K562 (cell line): Measurements from ENCODE around the gene TTC9B.

Experiments
- CEBPZ ChIP-seq: fragments of 150-350 bp; IDR thresholded peaks from 2 replicates; pipeline ENCODE4 v1.6.1; 2014; ENCODE audit warnings: low read depth, mild to moderate bottlenecking, low read length, borderline replicate concordance
- ELF4 ChIP-seq: fragments of 450-650 bp; formaldehyde crosslinking; IDR thresholded peaks from 2 replicates; pipeline ENCODE4 v1.4.0; 2022; ENCODE audit warnings: missing genetic modification characterization
- MTA3 ChIP-seq: fragments of 450-650 bp; formaldehyde crosslinking; IDR thresholded peaks from 2 replicates; pipeline ENCODE4 v1.6.1; 2017; ENCODE audit warnings: mild to moderate bottlenecking, borderline replicate concordance
- MYBL2 ChIP-seq, 2 experiments: fragments of 450-650 bp in 1 of 2; sonication (generic) in 1 of 2; formaldehyde crosslinking in 1 of 2; IDR thresholded peaks; 2 replicates each; pipeline versions ENCODE4 v1.6.1 to v1.8.1; 2017 to 2022; ENCODE audit warnings: borderline replicate concordance in 1 of 2, inconsistent platforms in 1 of 2, low read depth in 1 of 2, mild to moderate bottlenecking in 1 of 2, missing genetic modification reagents in 1 of 2, moderate library complexity in 1 of 2
- NFE2 ChIP-seq: IDR thresholded peaks from 2 replicates; pipeline ENCODE4 v1.6.1; 2014; ENCODE audit warnings: antibody characterized with exemption, low read depth
- PBX2 ChIP-seq, 2 experiments: IDR thresholded peaks in 1 of 2; conservative IDR thresholded peaks in 1 of 2; 2 replicates each; pipeline ENCODE4 v1.6.1; 2016; ENCODE audit warnings: low read depth in 2 of 2, mild to moderate bottlenecking in 1 of 2, missing compliant biosample characterization in 1 of 2, missing genetic modification characterization in 1 of 2, moderate library complexity in 1 of 2
- SREBF2 ChIP-seq: sonication (generic); formaldehyde crosslinking; IDR thresholded peaks from 2 replicates; pipeline ENCODE4 v1.4.0; 2020; ENCODE audit warnings: mild to moderate bottlenecking, missing genetic modification reagents
- YBX1 ChIP-seq: fragments of 450-650 bp; IDR thresholded peaks from 2 replicates; pipeline ENCODE4 v1.7.1; 2016; ENCODE audit warnings: mild to moderate bottlenecking
- ZKSCAN1 ChIP-seq: fragments of 150-350 bp; IDR thresholded peaks from 2 replicates; pipeline ENCODE4 v1.6.1; 2016; ENCODE audit warnings: low read depth, low read length
- ZNF232 ChIP-seq: sonication (generic); formaldehyde crosslinking; IDR thresholded peaks from 2 replicates; pipeline ENCODE4 v1.8.0; 2022; ENCODE audit warnings: mild to moderate bottlenecking, missing genetic modification reagents
- ZNF316 ChIP-seq: fragments of 450-650 bp; IDR thresholded peaks from 2 replicates; pipeline ENCODE4 v1.6.1; 2016
- TF ChIP-seq, protein P1 (sequence below), 3 experiments: IDR thresholded peaks in 2 of 3; conservative IDR thresholded peaks in 1 of 3; 2 replicates each; pipeline ENCODE4 v1.5.1; 2011 to 2012; ENCODE audit warnings: low read length in 3 of 3, mild to moderate bottlenecking in 3 of 3, control low read depth in 2 of 3, improper control_type of control experiment in 1 of 3, inconsistent platforms in 1 of 3, low read depth in 1 of 3, mixed read lengths in 1 of 3, moderate library complexity in 1 of 3; ENCODE audit not compliant: insufficient read depth in 2 of 3
- TF ChIP-seq, protein P2 (sequence below): sonication (generic); formaldehyde crosslinking; IDR thresholded peaks from 2 replicates; pipeline ENCODE4 v1.4.0; 2020; ENCODE audit warnings: mild to moderate bottlenecking, missing genetic modification reagents

DNA sequence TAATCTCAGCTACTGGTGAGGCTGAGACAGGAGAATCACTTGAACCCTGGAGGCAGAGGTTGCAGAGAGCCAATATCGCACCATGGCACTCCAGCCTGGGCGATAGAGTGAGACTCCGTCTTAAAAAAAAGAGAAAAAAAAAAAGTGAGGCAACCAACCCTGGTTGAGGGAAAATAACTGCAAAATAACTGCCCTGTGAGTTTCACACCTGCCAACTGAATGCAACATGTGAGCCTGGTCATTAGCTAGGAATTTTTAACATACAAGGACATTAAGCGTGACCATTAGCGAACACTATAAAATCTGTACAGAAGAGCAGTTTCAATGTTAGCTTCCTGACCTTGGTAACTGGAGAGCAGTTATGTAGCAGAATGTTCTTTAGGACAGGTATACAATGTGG, 10.7 kb upstream of the TTC9B start:
- TF ChIP-seq CEBPZ (no peak), SREBF2 (no peak), ELF4 (CRISPR knock-in tag) (no peak), MTA3 (no peak), MYBL2 (IDR thresholded peaks at IDR 0.05; ENCODE audit: low read depth) (no peak), MYBL2 (CRISPR knock-in tag; IDR thresholded peaks at IDR 0.05; ENCODE audit: borderline replicate concordance) (no peak), NFE2 (no peak), ZNF232 (CRISPR knock-in tag) (no peak), YBX1 (no peak), ZKSCAN1 (no peak), PBX2 (CRISPR knock-in tag; IDR thresholded peaks at IDR 0.05; ENCODE audit: low read depth) (no peak), PBX2 (tag; conservative IDR thresholded peaks at IDR 0.05; ENCODE audit: low read depth) (no peak), ZNF316 (no peak)
- TF ChIP-seq, protein P1, sequence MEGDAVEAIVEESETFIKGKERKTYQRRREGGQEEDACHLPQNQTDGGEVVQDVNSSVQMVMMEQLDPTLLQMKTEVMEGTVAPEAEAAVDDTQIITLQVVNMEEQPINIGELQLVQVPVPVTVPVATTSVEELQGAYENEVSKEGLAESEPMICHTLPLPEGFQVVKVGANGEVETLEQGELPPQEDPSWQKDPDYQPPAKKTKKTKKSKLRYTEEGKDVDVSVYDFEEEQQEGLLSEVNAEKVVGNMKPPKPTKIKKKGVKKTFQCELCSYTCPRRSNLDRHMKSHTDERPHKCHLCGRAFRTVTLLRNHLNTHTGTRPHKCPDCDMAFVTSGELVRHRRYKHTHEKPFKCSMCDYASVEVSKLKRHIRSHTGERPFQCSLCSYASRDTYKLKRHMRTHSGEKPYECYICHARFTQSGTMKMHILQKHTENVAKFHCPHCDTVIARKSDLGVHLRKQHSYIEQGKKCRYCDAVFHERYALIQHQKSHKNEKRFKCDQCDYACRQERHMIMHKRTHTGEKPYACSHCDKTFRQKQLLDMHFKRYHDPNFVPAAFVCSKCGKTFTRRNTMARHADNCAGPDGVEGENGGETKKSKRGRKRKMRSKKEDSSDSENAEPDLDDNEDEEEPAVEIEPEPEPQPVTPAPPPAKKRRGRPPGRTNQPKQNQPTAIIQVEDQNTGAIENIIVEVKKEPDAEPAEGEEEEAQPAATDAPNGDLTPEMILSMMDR (IDR thresholded peaks at IDR 0.05 in 2 of 3, conservative IDR thresholded peaks at IDR 0.05 in 1 of 3; ENCODE audit: insufficient read depth in 2 of 3, low read depth in 1 of 3, low read length in 3 of 3), result no peak
- TF ChIP-seq, protein P2, sequence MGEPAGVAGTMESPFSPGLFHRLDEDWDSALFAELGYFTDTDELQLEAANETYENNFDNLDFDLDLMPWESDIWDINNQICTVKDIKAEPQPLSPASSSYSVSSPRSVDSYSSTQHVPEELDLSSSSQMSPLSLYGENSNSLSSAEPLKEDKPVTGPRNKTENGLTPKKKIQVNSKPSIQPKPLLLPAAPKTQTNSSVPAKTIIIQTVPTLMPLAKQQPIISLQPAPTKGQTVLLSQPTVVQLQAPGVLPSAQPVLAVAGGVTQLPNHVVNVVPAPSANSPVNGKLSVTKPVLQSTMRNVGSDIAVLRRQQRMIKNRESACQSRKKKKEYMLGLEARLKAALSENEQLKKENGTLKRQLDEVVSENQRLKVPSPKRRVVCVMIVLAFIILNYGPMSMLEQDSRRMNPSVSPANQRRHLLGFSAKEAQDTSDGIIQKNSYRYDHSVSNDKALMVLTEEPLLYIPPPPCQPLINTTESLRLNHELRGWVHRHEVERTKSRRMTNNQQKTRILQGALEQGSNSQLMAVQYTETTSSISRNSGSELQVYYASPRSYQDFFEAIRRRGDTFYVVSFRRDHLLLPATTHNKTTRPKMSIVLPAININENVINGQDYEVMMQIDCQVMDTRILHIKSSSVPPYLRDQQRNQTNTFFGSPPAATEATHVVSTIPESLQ (CRISPR knock-in tag), result no peak
